GM23338 (cell line): ENCODE results near the gene TBX1. TPM values are rescaled to one million over a fixed set of nuclear protein-coding genes. Genes with fewer than 3 reads are reported as not detected.

ENCODE experiments used
- ATAC-seq: fragments of 200-7000 bp; cut with Tn5 transposase; 3 replicates; pipeline ENCODE4 v1.9.1; 2020
- DNase-seq: peaks from one replicate; pipeline ENCODE4 v3.0.0-alpha.2; 2015; ENCODE audit warnings: low spot score
- H2AFZ ChIP-seq: fragments of 200-600 bp; sonication (generic); 2 replicates; pipeline ENCODE4 v1.8.0; 2016; ENCODE audit warnings: antibody characterized with exemption, mild to moderate bottlenecking, moderate library complexity
- H3F3A ChIP-seq: fragments of 200-600 bp; sonication (generic); replicated peaks from 2 replicates; pipeline ENCODE4 v1.8.0; 2017; ENCODE audit warnings: antibody characterized with exemption, mixed run types, low read depth
- H3K27ac ChIP-seq: fragments of 200-600 bp; sonication (generic); 2 replicates; pipeline ENCODE4 v1.6.1; 2016; ENCODE audit warnings: low read depth
- H3K27me3 ChIP-seq: fragments of 200-600 bp; sonication (generic); 2 replicates; pipeline ENCODE4 v1.8.0; 2016; ENCODE audit warnings: mild to moderate bottlenecking, mixed run types, moderate library complexity; ENCODE audit not compliant: insufficient read depth
- H3K36me3 ChIP-seq: fragments of 200-600 bp; sonication (generic); 2 replicates; pipeline ENCODE4 v1.8.0; 2016; ENCODE audit warnings: mild to moderate bottlenecking; ENCODE audit not compliant: insufficient read depth
- H3K4me1 ChIP-seq: fragments of 200-600 bp; sonication (generic); 2 replicates; pipeline ENCODE4 v1.8.0; 2016; ENCODE audit warnings: mild to moderate bottlenecking, moderate library complexity; ENCODE audit not compliant: insufficient read depth
- H3K4me2 ChIP-seq: fragments of 200-600 bp; sonication (generic); 2 replicates; pipeline ENCODE4 v1.7.1; 2017; ENCODE audit warnings: mixed run types
- H3K4me3 ChIP-seq: fragments of 200-600 bp; sonication (generic); 2 replicates; pipeline ENCODE4 v1.6.1; 2016; ENCODE audit warnings: mixed run types
- H3K79me2 ChIP-seq: fragments of 200-600 bp; sonication (generic); replicated peaks from 2 replicates; pipeline ENCODE4 v1.8.0; 2017; ENCODE audit warnings: mild to moderate bottlenecking; ENCODE audit not compliant: insufficient read depth
- H3K9me2 ChIP-seq: fragments of 200-600 bp; sonication (generic); 2 replicates; pipeline ENCODE4 v1.8.0; 2017; ENCODE audit not compliant: insufficient read depth
- H4K20me1 ChIP-seq: fragments of 200-600 bp; sonication (generic); replicated peaks from 2 replicates; pipeline ENCODE4 v1.8.0; 2017; ENCODE audit warnings: mild to moderate bottlenecking; ENCODE audit not compliant: insufficient read depth
- H3K27ac Mint-ChIP-seq: 2 replicates; pipeline ENCODE4 v1.8.0; 2020; ENCODE audit warnings: inconsistent platforms, mild to moderate bottlenecking, moderate library complexity, mixed read lengths
- H3K27me3 Mint-ChIP-seq: 3 replicates; pipeline ENCODE4 v1.8.0; 2022; ENCODE audit warnings: low read depth, mild to moderate bottlenecking, moderate library complexity, mixed read lengths, inconsistent platforms; ENCODE audit not compliant: insufficient read depth, poor library complexity
- H3K36me3 Mint-ChIP-seq: 3 replicates; pipeline ENCODE4 v1.8.0; 2021; ENCODE audit warnings: low read depth, mild to moderate bottlenecking, inconsistent platforms, moderate library complexity, mixed read lengths
- H3K4me1 Mint-ChIP-seq: 3 replicates; pipeline ENCODE4 v1.8.0; 2020; ENCODE audit warnings: mild to moderate bottlenecking, inconsistent platforms, mixed read lengths
- H3K4me3 Mint-ChIP-seq: 3 replicates; pipeline ENCODE4 v1.8.0; 2021; ENCODE audit warnings: moderate library complexity, mild to moderate bottlenecking, inconsistent platforms, mixed read lengths
- H3K9me3 Mint-ChIP-seq: 3 replicates; pipeline ENCODE4 v1.8.0; 2020; ENCODE audit warnings: moderate library complexity, mild to moderate bottlenecking, inconsistent platforms, mixed read lengths
- CREB1 ChIP-seq: fragments of 250-450 bp; sonication (Bioruptor Pico); IDR thresholded peaks from 2 replicates; pipeline ENCODE4 v1.5.0; 2020; ENCODE audit warnings: low read depth, mild to moderate bottlenecking, moderate library complexity
- EZH2 ChIP-seq: fragments of 200-600 bp; sonication (generic); IDR thresholded peaks from one replicate; pipeline ENCODE4 v1.8.0; 2017; ENCODE audit warnings: antibody characterized with exemption, mild to moderate bottlenecking, low read depth; ENCODE audit not compliant: unreplicated experiment
- EZH2phosphoT487 ChIP-seq: fragments of 200-600 bp; sonication (generic); IDR thresholded peaks from one replicate; pipeline ENCODE4 v1.8.1; 2018; ENCODE audit warnings: antibody characterized with exemption; ENCODE audit not compliant: unreplicated experiment
- JUNB ChIP-seq: IDR thresholded peaks from one replicate; pipeline ENCODE4 v1.6.1; 2016; ENCODE audit warnings: antibody characterized with exemption; ENCODE audit not compliant: unreplicated experiment
- NANOG ChIP-seq: IDR thresholded peaks from 2 replicates; pipeline ENCODE4 v1.6.1; 2016; ENCODE audit warnings: antibody characterized with exemption, borderline replicate concordance
- POLR2AphosphoS5 ChIP-seq: IDR thresholded peaks from 2 replicates; pipeline ENCODE4 v1.6.1; 2016; ENCODE audit warnings: antibody characterized with exemption, low read depth
- STAT1 ChIP-seq: IDR thresholded peaks from one replicate; pipeline ENCODE4 v1.6.1; 2016; ENCODE audit warnings: antibody characterized with exemption; ENCODE audit not compliant: unreplicated experiment
- ZNF114 ChIP-seq: fragments of 250-450 bp; sonication (Bioruptor Pico); IDR thresholded peaks from 2 replicates; pipeline ENCODE4 v1.5.0; 2020; ENCODE audit warnings: mild to moderate bottlenecking, moderate library complexity
- ZNF331 ChIP-seq: fragments of 250-450 bp; sonication (Bioruptor Pico); IDR thresholded peaks from 2 replicates; pipeline ENCODE4 v1.5.0; 2020; ENCODE audit warnings: low read depth, mild to moderate bottlenecking, moderate library complexity
- polyA plus RNA-seq: library from polyadenylated mRNA; unstranded; fragments of >200 nt; fragmentation: Nextera tagmentation; extraction: Ambion mirVana; gene quantifications from 2 replicates; pipeline ENCODE4 v1.2.1, GENCODE V29; 2016
- total RNA-seq: library from RNA; depleted of rRNA; stranded (reverse); fragments of >200 nt; shearing (Covaris generic); gene quantifications from 2 replicates; pipeline ENCODE4 v1.2.3, GENCODE V29; 2014
- TF ChIP-seq, protein P1 (sequence below): IDR thresholded peaks from one replicate; pipeline ENCODE4 v1.6.1; 2018; ENCODE audit warnings: antibody characterized with exemption; ENCODE audit not compliant: unreplicated experiment
- TF ChIP-seq, protein P2 (sequence below): fragments of 250-450 bp; sonication (Bioruptor Pico); IDR thresholded peaks from 2 replicates; pipeline ENCODE4 v1.5.0; 2020; ENCODE audit warnings: mild to moderate bottlenecking, moderate library complexity
- TF ChIP-seq, protein P3 (sequence below): IDR thresholded peaks from 2 replicates; pipeline ENCODE4 v1.6.1; 2016; ENCODE audit warnings: antibody characterized with exemption
- TF ChIP-seq, protein P4 (sequence below), 2 experiments: fragments of 200-600 bp in 1 of 2; sonication (generic) in 1 of 2; conservative IDR thresholded peaks; 2 replicates each; pipeline versions ENCODE4 v1.5.1 to v1.6.1; 2016 to 2017; ENCODE audit warnings: antibody characterized with exemption in 2 of 2, low read depth in 2 of 2, mild to moderate bottlenecking in 2 of 2, moderate library complexity in 1 of 2

The TBX1 gene
- total and polyA plus RNA-seq, 2 experiments from 2014 or later = 0.19 to 0.66 TPM

DNA sequence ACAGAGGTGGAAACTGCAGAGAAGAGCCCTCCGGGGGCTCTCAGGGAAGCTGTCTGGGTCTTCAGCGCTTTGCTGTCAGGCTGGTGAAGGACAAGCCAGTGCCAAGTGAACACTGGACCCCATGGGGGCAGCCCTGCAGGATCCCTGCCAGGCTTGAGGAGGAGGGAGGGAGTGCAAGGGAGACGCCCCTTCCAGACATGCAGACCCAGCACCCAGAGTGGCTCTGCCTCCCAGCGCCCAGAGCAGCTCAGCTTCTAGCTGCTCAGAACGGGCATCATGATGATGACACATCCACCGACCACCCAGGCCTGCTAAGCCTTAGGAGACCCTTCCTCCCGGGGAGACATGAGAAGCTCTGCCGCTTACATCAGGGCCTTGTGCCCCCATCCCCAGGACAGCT, 39.7 kb downstream of the TBX1 start:
- H3K9me2 ChIP-seq = no peaks in the 10 kb centered on the region
- no peak for TF ChIP-seq EZH2
- TF ChIP-seq ZNF331 (CRISPR knock-in tag) = no peak
- no peak for TF ChIP-seq ZNF114 (CRISPR knock-in tag)
- TF ChIP-seq STAT1 = no peak
- TF ChIP-seq JUNB = no peak
- TF ChIP-seq, protein P1, sequence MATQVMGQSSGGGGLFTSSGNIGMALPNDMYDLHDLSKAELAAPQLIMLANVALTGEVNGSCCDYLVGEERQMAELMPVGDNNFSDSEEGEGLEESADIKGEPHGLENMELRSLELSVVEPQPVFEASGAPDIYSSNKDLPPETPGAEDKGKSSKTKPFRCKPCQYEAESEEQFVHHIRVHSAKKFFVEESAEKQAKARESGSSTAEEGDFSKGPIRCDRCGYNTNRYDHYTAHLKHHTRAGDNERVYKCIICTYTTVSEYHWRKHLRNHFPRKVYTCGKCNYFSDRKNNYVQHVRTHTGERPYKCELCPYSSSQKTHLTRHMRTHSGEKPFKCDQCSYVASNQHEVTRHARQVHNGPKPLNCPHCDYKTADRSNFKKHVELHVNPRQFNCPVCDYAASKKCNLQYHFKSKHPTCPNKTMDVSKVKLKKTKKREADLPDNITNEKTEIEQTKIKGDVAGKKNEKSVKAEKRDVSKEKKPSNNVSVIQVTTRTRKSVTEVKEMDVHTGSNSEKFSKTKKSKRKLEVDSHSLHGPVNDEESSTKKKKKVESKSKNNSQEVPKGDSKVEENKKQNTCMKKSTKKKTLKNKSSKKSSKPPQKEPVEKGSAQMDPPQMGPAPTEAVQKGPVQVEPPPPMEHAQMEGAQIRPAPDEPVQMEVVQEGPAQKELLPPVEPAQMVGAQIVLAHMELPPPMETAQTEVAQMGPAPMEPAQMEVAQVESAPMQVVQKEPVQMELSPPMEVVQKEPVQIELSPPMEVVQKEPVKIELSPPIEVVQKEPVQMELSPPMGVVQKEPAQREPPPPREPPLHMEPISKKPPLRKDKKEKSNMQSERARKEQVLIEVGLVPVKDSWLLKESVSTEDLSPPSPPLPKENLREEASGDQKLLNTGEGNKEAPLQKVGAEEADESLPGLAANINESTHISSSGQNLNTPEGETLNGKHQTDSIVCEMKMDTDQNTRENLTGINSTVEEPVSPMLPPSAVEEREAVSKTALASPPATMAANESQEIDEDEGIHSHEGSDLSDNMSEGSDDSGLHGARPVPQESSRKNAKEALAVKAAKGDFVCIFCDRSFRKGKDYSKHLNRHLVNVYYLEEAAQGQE = no peak
- TF ChIP-seq, protein P2, sequence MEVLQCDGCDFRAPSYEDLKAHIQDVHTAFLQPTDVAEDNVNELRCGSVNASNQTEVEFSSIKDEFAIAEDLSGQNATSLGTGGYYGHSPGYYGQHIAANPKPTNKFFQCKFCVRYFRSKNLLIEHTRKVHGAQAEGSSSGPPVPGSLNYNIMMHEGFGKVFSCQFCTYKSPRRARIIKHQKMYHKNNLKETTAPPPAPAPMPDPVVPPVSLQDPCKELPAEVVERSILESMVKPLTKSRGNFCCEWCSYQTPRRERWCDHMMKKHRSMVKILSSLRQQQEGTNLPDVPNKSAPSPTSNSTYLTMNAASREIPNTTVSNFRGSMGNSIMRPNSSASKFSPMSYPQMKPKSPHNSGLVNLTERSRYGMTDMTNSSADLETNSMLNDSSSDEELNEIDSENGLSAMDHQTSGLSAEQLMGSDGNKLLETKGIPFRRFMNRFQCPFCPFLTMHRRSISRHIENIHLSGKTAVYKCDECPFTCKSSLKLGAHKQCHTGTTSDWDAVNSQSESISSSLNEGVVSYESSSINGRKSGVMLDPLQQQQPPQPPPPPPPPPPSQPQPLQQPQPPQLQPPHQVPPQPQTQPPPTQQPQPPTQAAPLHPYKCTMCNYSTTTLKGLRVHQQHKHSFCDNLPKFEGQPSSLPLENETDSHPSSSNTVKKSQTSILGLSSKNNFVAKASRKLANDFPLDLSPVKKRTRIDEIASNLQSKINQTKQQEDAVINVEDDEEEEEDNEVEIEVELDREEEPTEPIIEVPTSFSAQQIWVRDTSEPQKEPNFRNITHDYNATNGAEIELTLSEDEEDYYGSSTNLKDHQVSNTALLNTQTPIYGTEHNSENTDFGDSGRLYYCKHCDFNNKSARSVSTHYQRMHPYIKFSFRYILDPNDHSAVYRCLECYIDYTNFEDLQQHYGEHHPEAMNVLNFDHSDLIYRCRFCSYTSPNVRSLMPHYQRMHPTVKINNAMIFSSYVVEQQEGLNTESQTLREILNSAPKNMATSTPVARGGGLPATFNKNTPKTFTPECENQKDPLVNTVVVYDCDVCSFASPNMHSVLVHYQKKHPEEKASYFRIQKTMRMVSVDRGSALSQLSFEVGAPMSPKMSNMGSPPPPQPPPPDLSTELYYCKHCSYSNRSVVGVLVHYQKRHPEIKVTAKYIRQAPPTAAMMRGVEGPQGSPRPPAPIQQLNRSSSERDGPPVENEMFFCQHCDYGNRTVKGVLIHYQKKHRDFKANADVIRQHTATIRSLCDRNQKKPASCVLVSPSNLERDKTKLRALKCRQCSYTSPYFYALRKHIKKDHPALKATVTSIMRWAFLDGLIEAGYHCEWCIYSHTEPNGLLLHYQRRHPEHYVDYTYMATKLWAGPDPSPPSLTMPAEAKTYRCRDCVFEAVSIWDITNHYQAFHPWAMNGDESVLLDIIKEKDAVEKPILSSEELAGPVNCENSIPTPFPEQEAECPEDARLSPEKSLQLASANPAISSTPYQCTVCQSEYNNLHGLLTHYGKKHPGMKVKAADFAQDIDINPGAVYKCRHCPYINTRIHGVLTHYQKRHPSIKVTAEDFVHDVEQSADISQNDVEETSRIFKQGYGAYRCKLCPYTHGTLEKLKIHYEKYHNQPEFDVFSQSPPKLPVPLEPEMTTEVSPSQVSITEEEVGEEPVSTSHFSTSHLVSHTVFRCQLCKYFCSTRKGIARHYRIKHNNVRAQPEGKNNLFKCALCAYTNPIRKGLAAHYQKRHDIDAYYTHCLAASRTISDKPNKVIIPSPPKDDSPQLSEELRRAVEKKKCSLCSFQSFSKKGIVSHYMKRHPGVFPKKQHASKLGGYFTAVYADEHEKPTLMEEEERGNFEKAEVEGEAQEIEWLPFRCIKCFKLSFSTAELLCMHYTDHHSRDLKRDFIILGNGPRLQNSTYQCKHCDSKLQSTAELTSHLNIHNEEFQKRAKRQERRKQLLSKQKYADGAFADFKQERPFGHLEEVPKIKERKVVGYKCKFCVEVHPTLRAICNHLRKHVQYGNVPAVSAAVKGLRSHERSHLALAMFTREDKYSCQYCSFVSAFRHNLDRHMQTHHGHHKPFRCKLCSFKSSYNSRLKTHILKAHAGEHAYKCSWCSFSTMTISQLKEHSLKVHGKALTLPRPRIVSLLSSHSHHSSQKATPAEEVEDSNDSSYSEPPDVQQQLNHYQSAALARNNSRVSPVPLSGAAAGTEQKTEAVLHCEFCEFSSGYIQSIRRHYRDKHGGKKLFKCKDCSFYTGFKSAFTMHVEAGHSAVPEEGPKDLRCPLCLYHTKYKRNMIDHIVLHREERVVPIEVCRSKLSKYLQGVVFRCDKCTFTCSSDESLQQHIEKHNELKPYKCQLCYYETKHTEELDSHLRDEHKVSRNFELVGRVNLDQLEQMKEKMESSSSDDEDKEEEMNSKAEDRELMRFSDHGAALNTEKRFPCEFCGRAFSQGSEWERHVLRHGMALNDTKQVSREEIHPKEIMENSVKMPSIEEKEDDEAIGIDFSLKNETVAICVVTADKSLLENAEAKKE (CRISPR knock-in tag) = no peak
- no peak for TF ChIP-seq CREB1 (CRISPR knock-in tag)
- TF ChIP-seq, protein P3, sequence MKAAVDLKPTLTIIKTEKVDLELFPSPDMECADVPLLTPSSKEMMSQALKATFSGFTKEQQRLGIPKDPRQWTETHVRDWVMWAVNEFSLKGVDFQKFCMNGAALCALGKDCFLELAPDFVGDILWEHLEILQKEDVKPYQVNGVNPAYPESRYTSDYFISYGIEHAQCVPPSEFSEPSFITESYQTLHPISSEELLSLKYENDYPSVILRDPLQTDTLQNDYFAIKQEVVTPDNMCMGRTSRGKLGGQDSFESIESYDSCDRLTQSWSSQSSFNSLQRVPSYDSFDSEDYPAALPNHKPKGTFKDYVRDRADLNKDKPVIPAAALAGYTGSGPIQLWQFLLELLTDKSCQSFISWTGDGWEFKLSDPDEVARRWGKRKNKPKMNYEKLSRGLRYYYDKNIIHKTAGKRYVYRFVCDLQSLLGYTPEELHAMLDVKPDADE = no peak
- TF ChIP-seq, protein P4, sequence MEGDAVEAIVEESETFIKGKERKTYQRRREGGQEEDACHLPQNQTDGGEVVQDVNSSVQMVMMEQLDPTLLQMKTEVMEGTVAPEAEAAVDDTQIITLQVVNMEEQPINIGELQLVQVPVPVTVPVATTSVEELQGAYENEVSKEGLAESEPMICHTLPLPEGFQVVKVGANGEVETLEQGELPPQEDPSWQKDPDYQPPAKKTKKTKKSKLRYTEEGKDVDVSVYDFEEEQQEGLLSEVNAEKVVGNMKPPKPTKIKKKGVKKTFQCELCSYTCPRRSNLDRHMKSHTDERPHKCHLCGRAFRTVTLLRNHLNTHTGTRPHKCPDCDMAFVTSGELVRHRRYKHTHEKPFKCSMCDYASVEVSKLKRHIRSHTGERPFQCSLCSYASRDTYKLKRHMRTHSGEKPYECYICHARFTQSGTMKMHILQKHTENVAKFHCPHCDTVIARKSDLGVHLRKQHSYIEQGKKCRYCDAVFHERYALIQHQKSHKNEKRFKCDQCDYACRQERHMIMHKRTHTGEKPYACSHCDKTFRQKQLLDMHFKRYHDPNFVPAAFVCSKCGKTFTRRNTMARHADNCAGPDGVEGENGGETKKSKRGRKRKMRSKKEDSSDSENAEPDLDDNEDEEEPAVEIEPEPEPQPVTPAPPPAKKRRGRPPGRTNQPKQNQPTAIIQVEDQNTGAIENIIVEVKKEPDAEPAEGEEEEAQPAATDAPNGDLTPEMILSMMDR (conservative IDR thresholded peaks at IDR 0.05; ENCODE audit: low read depth in 2 of 2) = no peak
- TF ChIP-seq EZH2phosphoT487 = no peak
- no peak for TF ChIP-seq NANOG
- TF ChIP-seq POLR2AphosphoS5 = no peak
- peaks cover 3% of the 10 kb centered on the region; the same call in 1 of the 3 replicates for H3K36me3 Mint-ChIP-seq
- H3K4me2 ChIP-seq = no peak overlapping the region
- no peaks in the 10 kb centered on the region for H3K36me3 ChIP-seq
- no peaks in the 10 kb centered on the region for H3F3A ChIP-seq
- H3K4me3 Mint-ChIP-seq = no peak overlapping the region
- no peak overlapping the region for H2AFZ ChIP-seq
- H3K27me3 Mint-ChIP-seq = peaks cover 13% of the 10 kb centered on the region
- no peak overlapping the region for H3K27ac Mint-ChIP-seq
- DNase-seq (no peak), ATAC-seq (no peak)
- no peaks in the 10 kb centered on the region for H3K4me1 ChIP-seq
- no peak overlapping the region for H3K4me3 ChIP-seq
- H3K4me1 Mint-ChIP-seq = peaks cover 8% of the 10 kb centered on the region
- H3K27ac ChIP-seq = no peak overlapping the region
- H3K27me3 ChIP-seq = no peaks in the 10 kb centered on the region
- H3K9me3 Mint-ChIP-seq = no peaks in the 10 kb centered on the region; the same call in 2 of the 3 replicates
- H3K79me2 ChIP-seq = no peaks in the 10 kb centered on the region
- H4K20me1 ChIP-seq = no peaks in the 10 kb centered on the region
